Stomach (tissue), 4 donors: Measurements from ENCODE around the gene COL23A1.

Source experiments
- CTCF ChIP-seq, 7 experiments: fragments of 450-650 bp in 4 of 7; fragments of 200-600 bp in 3 of 7; sonication (generic) in 3 of 7; IDR thresholded peaks; one replicate each; pipeline ENCODE4 v1.5.1; 2016 to 2019; ENCODE audit warnings: antibody characterized with exemption in 7 of 7, control low read depth in 2 of 7, mild to moderate bottlenecking in 1 of 7
- POLR2AphosphoS5 ChIP-seq, 3 donors: sonication (generic); formaldehyde crosslinking; IDR thresholded peaks; one replicate each; pipeline ENCODE4 v1.6.1; 2016; ENCODE audit warnings: antibody characterized with exemption in 3 of 3

GRCh38 chr5:178511172-178511571, 79.0 kb downstream of the COL23A1 start:
- TF ChIP-seq POLR2AphosphoS5 (IDR thresholded peaks at IDR 0.05) (no peak), CTCF (IDR thresholded peaks at IDR 0.05) (no peak)
